Measurements from ENCODE around the gene MAN1A2.

- TF ChIP-seq POLR2A (IDR thresholded peaks at IDR 0.05) (no peak), CTCF (IDR thresholded peaks at IDR 0.05) (no peak), EP300 (IDR thresholded peaks at IDR 0.05) (no peak), POLR2AphosphoS5 (IDR thresholded peaks at IDR 0.05) (no peak)
Observed at GRCh38 chr1:117389779-117390178, 22.5 kb downstream of the MAN1A2 start.
